Dedifferentiated amniotic fluid mesenchymal stem cell (primary cell): ENCODE measurements around the gene RHBDL1.
A peak's percentile ranks its signal among the peaks of the same experiment; 100 is the strongest.

Experiments
- DNase-seq: peaks from one replicate; pipeline ENCODE4 v3.0.0-alpha.2; 2016; ENCODE audit errors: extremely low spot score

Gene RHBDL1

GRCh38 chr16:705431-706188, 30.1 kb downstream of the RHBDL1 start, which contains the start of gene FBXL16:
TSS of gene FBXL16 (minus strand) at chr16:705801. CDS start at chr16:697405, 8,396 bp downstream.
- no peak for DNase-seq

GRCh38 chr16:706189-707061, 31.0 kb downstream of the RHBDL1 start:
- DNase-seq: no peak

GRCh38 chr16:707062-707538, 31.6 kb downstream of the RHBDL1 start:
- no peak for DNase-seq

GRCh38 chr16:708019-708418, 32.5 kb downstream of the RHBDL1 start:
- no peak for DNase-seq

- DNase-seq: no peak
Observed at GRCh38 chr16:708959-709358, 33.5 kb downstream of the RHBDL1 start.

- DNase-seq: no peak
Observed at GRCh38 chr16:709566-710499, 34.4 kb downstream of the RHBDL1 start.

- no peak for DNase-seq
Observed at GRCh38 chr16:710500-711075, 35.1 kb downstream of the RHBDL1 start.

GRCh38 chr16:711084-711483, 35.6 kb downstream of the RHBDL1 start:
- no peak for DNase-seq

GRCh38 chr16:711548-712320, 36.3 kb downstream of the RHBDL1 start:
- peak; percentile 25 for DNase-seq

GRCh38 chr16:712740-713250, 37.3 kb downstream of the RHBDL1 start:
- peak; percentile 78 for DNase-seq

- no peak for DNase-seq
Observed at GRCh38 chr16:714079-714478, 38.6 kb downstream of the RHBDL1 start.

GRCh38 chr16:714558-715476, 39.3 kb downstream of the RHBDL1 start, which contains the start of gene METRN:
TSS of gene METRN (plus strand) at chr16:715118. CDS start at chr16:715290, 172 bp downstream.
- DNase-seq: peak; percentile 76

- DNase-seq: no peak
Observed at GRCh38 chr16:715477-716199, 40.2 kb downstream of the RHBDL1 start.

GRCh38 chr16:716200-716568, 40.7 kb downstream of the RHBDL1 start:
- DNase-seq: no peak

- no peak for DNase-seq
Observed at GRCh38 chr16:716768-717325, 41.4 kb downstream of the RHBDL1 start.

GRCh38 chr16:717450-718245, 42.2 kb downstream of the RHBDL1 start:
- no peak for DNase-seq

- no peak for DNase-seq
Observed at GRCh38 chr16:718389-718788, 42.9 kb downstream of the RHBDL1 start.
